Heart left ventricle (tissue), 13 donors: ENCODE data around the gene IFITM1.
"Not testable (repeated sequence)": the region's sequence is repeated elsewhere in the genome, so short reads cannot be mapped to it uniquely, and the experiment has no call there.

Experiments
- CTCF ChIP-seq, 12 donors: fragments of 200-600 bp; sonication (generic) in 4 of 12; IDR thresholded peaks; one replicate each; pipeline versions ENCODE4 v1.5.0 to v1.8.0; 2018 to 2022; ENCODE audit warnings: antibody characterized with exemption in 12 of 12, mild to moderate bottlenecking in 5 of 12
- POLR2A ChIP-seq, 2 donors: fragments of 450-650 bp; IDR thresholded peaks; one replicate each; pipeline ENCODE4 v1.6.1; 2017; ENCODE audit warnings: antibody characterized with exemption in 2 of 2, mild to moderate bottlenecking in 2 of 2, moderate library complexity in 2 of 2
- donor health status: ischemic (EF 13 %, LVEDD 7.1; RV severe dilation, severe dysfunction).
- donor health status: DM: no; HTN: yes; CAD: no.
- donor health status: DM: no; HTN: no; CAD: no.
- donor health status: ischemic (EF 25% LVEDD 6.9; RV normal size, moderate dysfunction).
- donor health status: ischemic (EF 25% LVEDD 5.7; RV mildly dilated, moderate dysfunction).
- donor health status: ischemic (EF 35%, LVEDD 5.7; RV mildly dilated, moderate dysfunction).
- donor health status: nonischemic (EF 11% LVEDD 7.7; RV severe dilation, severe dysfunction).
- donor health status: DM: yes; HTN: yes; CAD: no.
- donor health status: PGD.
- donor health status: ischemic (EF 29% LVEDD 5.4; RV normal size, mild dysfunction).
- donor health status: nonischemic (EF 23%, LVEDD 6.1; RV moderate dilation, normal function).

DNA sequence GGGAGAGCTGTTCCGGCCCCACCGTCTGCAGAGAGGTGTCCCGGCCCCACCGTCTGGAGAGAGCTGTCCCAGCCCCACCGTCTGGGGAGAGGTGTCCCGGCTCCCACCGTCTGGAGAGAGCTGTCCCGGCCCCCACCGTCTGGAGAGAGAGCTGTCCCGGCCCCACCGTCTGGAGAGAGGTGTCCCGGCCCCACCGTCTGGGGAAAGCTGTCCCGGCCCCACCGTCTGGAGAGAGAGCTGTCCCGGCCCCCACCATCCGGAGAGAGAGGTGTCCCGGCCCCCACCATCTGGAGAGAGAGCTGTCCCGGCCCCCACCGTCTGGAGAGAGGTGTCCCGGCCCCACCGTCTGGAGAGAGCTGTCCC lies 49.6 kb downstream of the IFITM1 start:
- TF ChIP-seq POLR2A, CTCF (IDR thresholded peaks at IDR 0.05): not testable (repeated sequence)
